ENCODE measurements around the gene PAPPA.

DNA sequence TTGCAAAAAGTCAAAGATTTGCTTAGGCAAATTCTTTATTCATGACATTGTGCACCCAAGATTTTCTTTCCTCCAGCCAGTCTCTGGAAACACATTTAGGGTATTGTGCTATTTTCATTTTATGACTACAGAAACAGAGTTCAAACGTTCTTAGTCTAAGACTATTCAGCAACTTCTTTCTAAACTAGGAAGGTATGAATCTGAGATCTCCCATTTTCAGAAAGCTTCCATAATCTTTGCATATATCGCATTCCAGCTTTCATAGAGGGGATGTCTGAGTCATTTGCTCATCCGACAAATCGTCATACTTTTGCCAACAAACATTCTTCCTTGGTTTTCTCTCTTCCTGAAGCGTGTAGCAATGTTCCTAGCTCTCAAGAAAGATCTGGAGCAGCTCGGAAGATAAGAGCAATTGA, 1.6 kb upstream of the PAPPA start:
- TF ChIP-seq, protein P1, sequence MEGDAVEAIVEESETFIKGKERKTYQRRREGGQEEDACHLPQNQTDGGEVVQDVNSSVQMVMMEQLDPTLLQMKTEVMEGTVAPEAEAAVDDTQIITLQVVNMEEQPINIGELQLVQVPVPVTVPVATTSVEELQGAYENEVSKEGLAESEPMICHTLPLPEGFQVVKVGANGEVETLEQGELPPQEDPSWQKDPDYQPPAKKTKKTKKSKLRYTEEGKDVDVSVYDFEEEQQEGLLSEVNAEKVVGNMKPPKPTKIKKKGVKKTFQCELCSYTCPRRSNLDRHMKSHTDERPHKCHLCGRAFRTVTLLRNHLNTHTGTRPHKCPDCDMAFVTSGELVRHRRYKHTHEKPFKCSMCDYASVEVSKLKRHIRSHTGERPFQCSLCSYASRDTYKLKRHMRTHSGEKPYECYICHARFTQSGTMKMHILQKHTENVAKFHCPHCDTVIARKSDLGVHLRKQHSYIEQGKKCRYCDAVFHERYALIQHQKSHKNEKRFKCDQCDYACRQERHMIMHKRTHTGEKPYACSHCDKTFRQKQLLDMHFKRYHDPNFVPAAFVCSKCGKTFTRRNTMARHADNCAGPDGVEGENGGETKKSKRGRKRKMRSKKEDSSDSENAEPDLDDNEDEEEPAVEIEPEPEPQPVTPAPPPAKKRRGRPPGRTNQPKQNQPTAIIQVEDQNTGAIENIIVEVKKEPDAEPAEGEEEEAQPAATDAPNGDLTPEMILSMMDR (IDR thresholded peaks at IDR 0.05; ENCODE audit: low read depth, low read length), result no peak
- no peak for TF ChIP-seq EZH2phosphoT487 (IDR thresholded peaks at IDR 0.05; ENCODE audit: low read depth)
